Left lung (tissue), 10 donors: ENCODE measurements around the gene POLE2. TPM values are rescaled to one million over a fixed set of nuclear protein-coding genes. Genes with fewer than 3 reads are reported as not detected.
"Not testable (repeated sequence)": the region's sequence is repeated elsewhere in the genome, so short reads cannot be mapped to it uniquely, and the experiment has no call there.

Source experiments
- ATAC-seq: fragments of 200-7000 bp; cut with Tn5 transposase; one replicate; pipeline ENCODE4 v1.9.1; 2020; ENCODE audit warnings: moderate library complexity
- DNase-seq, 4 donors: peaks; one replicate each; pipeline ENCODE4 v3.0.0-alpha.2; 2013 to 2020
- H3K27ac ChIP-seq, 2 donors: fragments of 200-600 bp; sonication (generic) in 1 of 2; one replicate each; pipeline versions ENCODE4 v1.5.0 to v1.8.0; 2020 to 2021
- H3K27me3 ChIP-seq, 2 donors: fragments of 200-600 bp; sonication (generic) in 1 of 2; one replicate each; pipeline versions ENCODE4 v1.5.0 to v1.8.0; 2020 to 2021
- H3K36me3 ChIP-seq, 2 donors: fragments of 200-600 bp; sonication (generic) in 1 of 2; one replicate each; pipeline versions ENCODE4 v1.5.0 to v1.8.0; 2020 to 2021
- H3K4me1 ChIP-seq, 2 donors: fragments of 200-600 bp; one replicate each; pipeline ENCODE4 v1.8.0; 2021
- H3K4me3 ChIP-seq, 2 donors: fragments of 200-600 bp; sonication (generic) in 1 of 2; one replicate each; pipeline versions ENCODE4 v1.5.0 to v1.8.0; 2020 to 2021; ENCODE audit warnings: mild to moderate bottlenecking in 1 of 2
- H3K9me3 ChIP-seq, 2 donors: fragments of 200-600 bp; sonication (generic) in 1 of 2; one replicate each; pipeline versions ENCODE4 v1.5.0 to v1.8.0; 2020 to 2021
- CTCF ChIP-seq, 2 donors: fragments of 200-600 bp; sonication (generic) in 1 of 2; IDR thresholded peaks; one replicate each; pipeline versions ENCODE4 v1.5.0 to v1.8.0; 2021; ENCODE audit warnings: antibody characterized with exemption in 2 of 2
- intact Hi-C, 2 donors: fragments of 100-400 bp; cut with DNase I; formaldehyde crosslinking; loops; one replicate each; pipeline versions ENCODE4 v1.11.2 to v1.14.2; 2022
- polyA plus RNA-seq, 6 donors: library from polyadenylated mRNA; unstranded; fragments of 120-200 nt; gene quantifications; one replicate each; pipeline ENCODE4 v1.2.1, GENCODE V29; 2013; ENCODE audit not compliant: insufficient read length in 6 of 6
- total RNA-seq, 2 donors: library from RNA; stranded (reverse); fragmentation: NEBNext Ultra II Directional; extraction: Animal tissue kit (Norgen Biotek cat#: 25700); gene quantifications; one replicate each; pipeline ENCODE4 v1.2.1, GENCODE V29; 2021
- donor health status: DM: no; HTN: yes; CAD: no.
- donor health status: DM: no; HTN: no; CAD: no.

Gene POLE2
- total and polyA plus RNA-seq, 8 donors, result 6.4 to 27.3 (median 23.0) TPM

DNA sequence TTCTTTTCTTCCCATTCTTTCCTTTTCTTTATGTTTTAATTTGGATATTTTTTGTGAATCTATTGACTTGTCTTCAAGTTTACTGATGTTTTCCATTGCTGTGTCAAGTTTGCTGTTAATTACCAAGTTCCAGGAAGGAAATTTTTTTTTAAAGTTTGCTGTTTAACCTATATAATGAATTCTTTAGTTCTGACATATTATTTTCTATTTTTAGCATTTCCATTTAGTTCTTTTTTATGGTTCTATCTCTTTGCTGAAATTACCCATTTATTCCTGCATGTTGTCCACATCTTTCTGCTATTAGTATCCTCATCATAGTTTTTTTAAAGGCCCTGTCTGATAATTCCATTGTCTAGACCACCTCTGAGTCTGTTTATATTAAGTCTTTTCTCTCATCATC is 32.7 kb upstream of the POLE2 start:
- ATAC-seq (no peak), DNase-seq (no peak)
- Histone ChIP-seq H3K4me1 (no peaks in the 10 kb centered on the region), H3K9me3 (no peaks in the 10 kb centered on the region), H3K4me3 (no peak overlapping the region), H3K36me3 (peaks cover 0 to 4% of the 10 kb centered on the region in 2 donors), H3K27me3 (no peaks in the 10 kb centered on the region), H3K27ac (no peak overlapping the region)
- no peak for TF ChIP-seq CTCF (IDR thresholded peaks at IDR 0.05)
- intact Hi-C loops, result no loop called here

- H3K36me3 ChIP-seq, ATAC-seq, H3K4me1 ChIP-seq, H3K27me3 ChIP-seq, H3K9me3 ChIP-seq, H3K4me3 ChIP-seq, DNase-seq, intact Hi-C loops, H3K27ac ChIP-seq: not testable (repeated sequence)
These were observed 23.0 kb upstream of the POLE2 start for GRCh38 chr14:49710993-49711392.

DNA sequence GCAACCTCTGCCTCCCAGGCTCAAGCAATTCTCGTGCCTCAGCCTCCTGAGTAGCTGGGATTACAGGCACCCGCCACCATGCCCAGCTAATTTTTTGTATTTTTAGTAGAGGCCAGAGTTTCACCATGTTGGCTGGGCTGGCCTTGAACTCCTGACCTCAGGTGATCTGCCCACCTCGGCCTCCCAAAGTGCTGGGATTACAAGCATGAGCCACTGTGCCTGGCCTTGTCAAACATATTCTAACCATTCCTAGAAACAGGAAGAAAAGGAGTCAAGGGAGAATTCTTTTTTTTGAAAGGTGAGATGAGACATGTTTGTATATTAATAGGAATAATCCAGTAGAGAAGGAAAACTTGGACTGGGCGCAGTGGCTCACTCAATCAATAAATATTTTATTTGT is 16.5 kb upstream of the POLE2 start:
- ATAC-seq, H3K9me3 ChIP-seq, H3K27me3 ChIP-seq, H3K36me3 ChIP-seq, DNase-seq, H3K4me1 ChIP-seq, H3K4me3 ChIP-seq, H3K27ac ChIP-seq, intact Hi-C loops: not testable (repeated sequence)

GRCh38 chr14:49703965-49704364 is 16.0 kb upstream of the POLE2 start:
- ATAC-seq (no peak), DNase-seq (peak in 1 of 4 donors; percentile 30)
- Histone ChIP-seq H3K9me3 (no peaks in the 10 kb centered on the region), H3K27me3 (no peaks in the 10 kb centered on the region), H3K36me3 (peaks cover 0 to 8% of the 10 kb centered on the region in 2 donors), H3K27ac (no peak overlapping the region), H3K4me3 (no peak overlapping the region), H3K4me1 (no peaks in the 10 kb centered on the region)
- intact Hi-C loops, result no loop called here
- no peak for TF ChIP-seq CTCF (IDR thresholded peaks at IDR 0.05)

- Histone ChIP-seq H3K4me1 (no peaks in the 10 kb centered on the region), H3K27ac (no peak overlapping the region), H3K27me3 (no peaks in the 10 kb centered on the region), H3K9me3 (no peaks in the 10 kb centered on the region), H3K4me3 (no peak overlapping the region), H3K36me3 (peaks cover 0 to 8% of the 10 kb centered on the region in 2 donors)
- ATAC-seq, result no peak
- no peak for TF ChIP-seq CTCF (IDR thresholded peaks at IDR 0.05)
- no peak for DNase-seq
- intact Hi-C loops, result no loop called here
These were observed 14.7 kb upstream of the POLE2 start for GRCh38 chr14:49702725-49703124.

GRCh38 chr14:49693735-49694124 is 5.7 kb upstream of the POLE2 start:
- ATAC-seq, DNase-seq, H3K9me3 ChIP-seq, H3K27me3 ChIP-seq, H3K36me3 ChIP-seq, intact Hi-C loops: not testable (repeated sequence)
- Histone ChIP-seq H3K4me3 (peak overlapping the region; percentile 53 to 61), H3K27ac (peak overlapping the region; percentile 88 to 97), H3K4me1 (peaks cover 0 to 18% of the 10 kb centered on the region in 2 donors)
